Inflammatory macrophage treated with lipopolysaccharide for 4 hours (primary cell): ENCODE measurements around the gene C3AR1.
A peak's percentile ranks its signal among the peaks of the same experiment; 100 is the strongest.
"Not testable (repeated sequence)": the region's sequence is repeated elsewhere in the genome, so short reads cannot be mapped to it uniquely, and the experiment has no call there.

Experiments
- DNase-seq: peaks from one replicate; pipeline ENCODE4 v3.0.0-alpha.2; 2020

The C3AR1 gene

GRCh38 chr12:8057306-8057705 is 8.9 kb downstream of the C3AR1 start:
- DNase-seq: peak; percentile 73

GRCh38 chr12:8054816-8055215 is 11.3 kb downstream of the C3AR1 start:
- DNase-seq: no peak

GRCh38 chr12:8052679-8053078 is 13.5 kb downstream of the C3AR1 start:
- peak; percentile 93 for DNase-seq

- DNase-seq: no peak
These were observed 15.4 kb downstream of the C3AR1 start for GRCh38 chr12:8050600-8051250.

GRCh38 chr12:8048906-8049305 is 17.3 kb downstream of the C3AR1 start:
- peak; percentile 45 for DNase-seq

- no peak for DNase-seq
These were observed 18.3 kb downstream of the C3AR1 start for GRCh38 chr12:8047842-8048241.

- DNase-seq: peak; percentile 81
These were observed 19.9 kb downstream of the C3AR1 start for GRCh38 chr12:8045952-8046944.

GRCh38 chr12:8040791-8041190 is 25.4 kb downstream of the C3AR1 start:
- no peak for DNase-seq

GRCh38 chr12:8038659-8039114 is 27.5 kb downstream of the C3AR1 start:
- DNase-seq: no peak

GRCh38 chr12:8037947-8038346 is 28.2 kb downstream of the C3AR1 start:
- no peak for DNase-seq

- peak; percentile 76 for DNase-seq
These were observed 29.0 kb downstream of the C3AR1 start for GRCh38 chr12:8037046-8037663.

GRCh38 chr12:8036346-8036745 is 29.8 kb downstream of the C3AR1 start:
- no peak for DNase-seq

- DNase-seq: no peak
These were observed 30.6 kb downstream of the C3AR1 start for GRCh38 chr12:8035440-8036010.

- no peak for DNase-seq
These were observed 31.4 kb downstream of the C3AR1 start for GRCh38 chr12:8034802-8035201.

- no peak for DNase-seq
These were observed 32.8 kb downstream of the C3AR1 start for GRCh38 chr12:8033153-8034044.

GRCh38 chr12:8032242-8033152 is 33.7 kb downstream of the C3AR1 start, which contains the start of gene FOXJ2:
Gene FOXJ2 (plus strand): TSS chr12:8032716. CDS start chr12:8039833, 7,117 bp downstream.
- DNase-seq: peak; percentile 70

GRCh38 chr12:8031872-8032241 is 34.3 kb downstream of the C3AR1 start:
- no peak for DNase-seq

- not testable (repeated sequence) for DNase-seq
These were observed 35.1 kb downstream of the C3AR1 start for GRCh38 chr12:8031017-8031416.

- no peak for DNase-seq
These were observed 36.0 kb downstream of the C3AR1 start for GRCh38 chr12:8030189-8030588.

GRCh38 chr12:8028267-8028666 is 37.9 kb downstream of the C3AR1 start:
- DNase-seq: no peak

- DNase-seq: no peak
These were observed 38.3 kb downstream of the C3AR1 start for GRCh38 chr12:8027856-8028255.
